ENCODE data around the gene STN1.

DNA sequence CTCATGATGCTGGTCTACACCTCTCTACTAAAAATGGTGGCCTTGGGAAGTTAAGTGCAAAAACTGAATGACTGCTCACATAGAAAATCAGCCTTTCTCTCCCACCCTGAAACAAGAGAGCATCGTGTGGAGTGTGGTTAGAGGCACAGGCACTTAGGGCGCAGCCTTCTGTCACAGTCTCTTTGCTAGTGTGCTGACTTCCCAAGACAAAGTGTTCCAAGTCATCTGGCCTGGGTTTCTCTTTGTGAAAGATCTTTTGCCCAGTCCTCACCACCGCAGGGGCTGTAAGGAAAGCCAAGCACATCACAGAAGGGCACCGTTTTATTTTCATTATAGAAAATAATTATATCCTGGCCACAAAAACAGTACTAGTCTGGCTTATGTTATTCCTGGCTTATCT lies 12.5 kb downstream of the STN1 start:
- TF ChIP-seq, protein P1, sequence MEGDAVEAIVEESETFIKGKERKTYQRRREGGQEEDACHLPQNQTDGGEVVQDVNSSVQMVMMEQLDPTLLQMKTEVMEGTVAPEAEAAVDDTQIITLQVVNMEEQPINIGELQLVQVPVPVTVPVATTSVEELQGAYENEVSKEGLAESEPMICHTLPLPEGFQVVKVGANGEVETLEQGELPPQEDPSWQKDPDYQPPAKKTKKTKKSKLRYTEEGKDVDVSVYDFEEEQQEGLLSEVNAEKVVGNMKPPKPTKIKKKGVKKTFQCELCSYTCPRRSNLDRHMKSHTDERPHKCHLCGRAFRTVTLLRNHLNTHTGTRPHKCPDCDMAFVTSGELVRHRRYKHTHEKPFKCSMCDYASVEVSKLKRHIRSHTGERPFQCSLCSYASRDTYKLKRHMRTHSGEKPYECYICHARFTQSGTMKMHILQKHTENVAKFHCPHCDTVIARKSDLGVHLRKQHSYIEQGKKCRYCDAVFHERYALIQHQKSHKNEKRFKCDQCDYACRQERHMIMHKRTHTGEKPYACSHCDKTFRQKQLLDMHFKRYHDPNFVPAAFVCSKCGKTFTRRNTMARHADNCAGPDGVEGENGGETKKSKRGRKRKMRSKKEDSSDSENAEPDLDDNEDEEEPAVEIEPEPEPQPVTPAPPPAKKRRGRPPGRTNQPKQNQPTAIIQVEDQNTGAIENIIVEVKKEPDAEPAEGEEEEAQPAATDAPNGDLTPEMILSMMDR (conservative IDR thresholded peaks at IDR 0.05 in 1 of 2, IDR thresholded peaks at IDR 0.05 in 1 of 2; ENCODE audit: low read depth in 1 of 2, low read length in 2 of 2): no peak
- TF ChIP-seq EZH2 (IDR thresholded peaks at IDR 0.05; ENCODE audit: low read length, missing control alignments): no peak
